DOHH2 (cell line): Measurements from ENCODE around the gene SOX12.

Experiments
- H3F3A ChIP-seq: fragments of 200-600 bp; sonication (generic), shearing (Covaris generic); 2 replicates; pipeline ENCODE4 v1.6.0; 2016; ENCODE audit warnings: antibody characterized with exemption, mild to moderate bottlenecking; ENCODE audit not compliant: control insufficient read depth, insufficient read depth
- H3K27ac ChIP-seq: fragments of 200-600 bp; sonication (generic); 2 replicates; pipeline ENCODE4 v1.5.1; 2014; ENCODE audit warnings: low read depth, mild to moderate bottlenecking, low read length, moderate library complexity
- H3K27me3 ChIP-seq: fragments of 200-600 bp; sonication (generic); 2 replicates; pipeline ENCODE4 v1.6.1; 2014; ENCODE audit warnings: mild to moderate bottlenecking, low read length, mixed read lengths; ENCODE audit not compliant: control insufficient read depth
- H3K36me3 ChIP-seq: fragments of 200-600 bp; sonication (generic); 2 replicates; pipeline ENCODE4 v1.6.1; 2014; ENCODE audit warnings: mild to moderate bottlenecking, low read length, moderate library complexity, mixed read lengths; ENCODE audit not compliant: control insufficient read depth
- H3K4me1 ChIP-seq: fragments of 200-600 bp; sonication (generic); 2 replicates; pipeline ENCODE4 v1.6.1; 2014; ENCODE audit warnings: mild to moderate bottlenecking, low read length, mixed read lengths; ENCODE audit not compliant: control insufficient read depth
- H3K4me2 ChIP-seq: fragments of 200-600 bp; sonication (generic); 2 replicates; pipeline ENCODE4 v1.6.0; 2014; ENCODE audit warnings: mild to moderate bottlenecking, low read length, moderate library complexity
- H3K4me3 ChIP-seq: fragments of 200-600 bp; sonication (generic); 2 replicates; pipeline ENCODE4 v1.5.1; 2014; ENCODE audit warnings: mild to moderate bottlenecking, low read length, mixed read lengths
- H3K79me2 ChIP-seq: fragments of 200-600 bp; sonication (generic); 2 replicates; pipeline ENCODE4 v1.6.1; 2014; ENCODE audit warnings: mild to moderate bottlenecking, low read length, mixed read lengths; ENCODE audit not compliant: control insufficient read depth
- H3K9me2 ChIP-seq: fragments of 200-600 bp; sonication (generic); replicated peaks from 2 replicates; pipeline ENCODE4 v1.6.1; 2014; ENCODE audit warnings: mild to moderate bottlenecking, low read length, mixed read lengths; ENCODE audit not compliant: control insufficient read depth
- H3K9me3 ChIP-seq: fragments of 200-600 bp; sonication (generic); 2 replicates; pipeline ENCODE4 v1.6.1; 2014; ENCODE audit warnings: antibody characterized with exemption, low read length, mixed read lengths; ENCODE audit not compliant: control insufficient read depth, insufficient read depth
- H4K20me1 ChIP-seq: fragments of 200-600 bp; sonication (generic); 2 replicates; pipeline ENCODE4 v1.6.0; 2014; ENCODE audit warnings: low read depth, mild to moderate bottlenecking, antibody characterized with exemption, low read length, moderate library complexity; ENCODE audit not compliant: control insufficient read depth, insufficient read depth
- CTCF ChIP-seq: fragments of 200-600 bp; sonication (generic); IDR thresholded peaks from one replicate; pipeline ENCODE4 v1.5.1; 2014; ENCODE audit warnings: antibody characterized with exemption, mild to moderate bottlenecking, low read depth, low read length; ENCODE audit not compliant: poor library complexity, severe bottlenecking
- EZH2phosphoT487 ChIP-seq: fragments of 200-600 bp; sonication (generic); IDR thresholded peaks from 2 replicates; pipeline ENCODE4 v1.6.1; 2017; ENCODE audit warnings: borderline replicate concordance, mild to moderate bottlenecking, antibody characterized with exemption, low read length, moderate library complexity, mixed read lengths

SOX12 gene

GRCh38 chr20:366719-367485 lies 41.5 kb downstream of the SOX12 start:
- H3K4me1 ChIP-seq, result peaks cover 16% of the 10 kb centered on the region
- H3K36me3 ChIP-seq, result no peaks in the 10 kb centered on the region
- H3K27ac ChIP-seq, result no peak overlapping the region
- H3K27me3 ChIP-seq, result peaks cover 2% of the 10 kb centered on the region; the same call in 1 of the 2 replicates
- no peaks in the 10 kb centered on the region for H3K9me3 ChIP-seq
- no peaks in the 10 kb centered on the region for H3K79me2 ChIP-seq
- H3F3A ChIP-seq, result no peaks in the 10 kb centered on the region
- H4K20me1 ChIP-seq, result no peaks in the 10 kb centered on the region
- no peak overlapping the region for H3K4me2 ChIP-seq
- TF ChIP-seq CTCF, result no peak
- TF ChIP-seq EZH2phosphoT487, result no peak
- no peaks in the 10 kb centered on the region for H3K9me2 ChIP-seq
- H3K4me3 ChIP-seq, result no peak overlapping the region

GRCh38 chr20:367486-367887 lies 42.1 kb downstream of the SOX12 start:
- TF ChIP-seq EZH2phosphoT487 (no peak), CTCF (no peak)

GRCh38 chr20:368915-369314 lies 43.6 kb downstream of the SOX12 start:
- no peaks in the 10 kb centered on the region for H3K36me3 ChIP-seq
- no peaks in the 10 kb centered on the region for H3F3A ChIP-seq
- peaks cover 8% of the 10 kb centered on the region; the same call in 1 of the 2 replicates for H3K4me1 ChIP-seq

More at GRCh38 chr20:367486-367887, 42.1 kb downstream of the SOX12 start:
- Histone ChIP-seq H3K79me2 (no peaks in the 10 kb centered on the region), H3K9me2 (no peaks in the 10 kb centered on the region), H3F3A (no peaks in the 10 kb centered on the region), H3K4me2 (no peak overlapping the region), H3K27ac (no peak overlapping the region), H4K20me1 (no peaks in the 10 kb centered on the region), H3K4me1 (peaks cover 13% of the 10 kb centered on the region), H3K9me3 (no peaks in the 10 kb centered on the region), H3K36me3 (no peaks in the 10 kb centered on the region), H3K4me3 (no peak overlapping the region), H3K27me3 (peaks cover 2% of the 10 kb centered on the region; the same call in 1 of the 2 replicates)

More at GRCh38 chr20:368915-369314, 43.6 kb downstream of the SOX12 start:
- H3K4me2 ChIP-seq, result no peak overlapping the region
- peaks cover 2% of the 10 kb centered on the region; the same call in 1 of the 2 replicates for H3K27me3 ChIP-seq
- H3K9me3 ChIP-seq, result no peaks in the 10 kb centered on the region
- no peaks in the 10 kb centered on the region for H3K79me2 ChIP-seq
- TF ChIP-seq EZH2phosphoT487 (no peak), CTCF (no peak)
- no peak overlapping the region for H3K27ac ChIP-seq
- H3K9me2 ChIP-seq, result no peaks in the 10 kb centered on the region
- H3K4me3 ChIP-seq, result no peak overlapping the region
- H4K20me1 ChIP-seq, result no peaks in the 10 kb centered on the region
